GM12878 (cell line): Measurements from ENCODE around the gene REV3L.
"Not testable (repeated sequence)": the region's sequence is repeated elsewhere in the genome, so short reads cannot be mapped to it uniquely, and the experiment has no call there.

Experiments used
- CTCF ChIP-seq, 3 experiments: IDR thresholded peaks in 2 of 3; conservative IDR thresholded peaks in 1 of 3; 2 replicates each; pipeline ENCODE4 v1.5.1; 2011; ENCODE audit warnings: low read depth in 3 of 3, low read length in 3 of 3, mild to moderate bottlenecking in 3 of 3, control low read depth in 2 of 3, moderate library complexity in 2 of 3, inconsistent platforms in 1 of 3, mixed read lengths in 1 of 3; ENCODE audit not compliant: control insufficient read depth in 2 of 3, insufficient read depth in 1 of 3; ENCODE audit errors: extremely low read depth in 1 of 3
- IKZF2 ChIP-seq, 2 experiments: fragments of 450-650 bp; IDR thresholded peaks; 2 replicates each; pipeline ENCODE4 v1.6.1; 2017; ENCODE audit warnings: mild to moderate bottlenecking in 2 of 2, moderate library complexity in 2 of 2
- POLR2A ChIP-seq: IDR thresholded peaks from 2 replicates; pipeline ENCODE4 v1.6.1; 2011; ENCODE audit warnings: low read depth, mild to moderate bottlenecking, low read length

- TF ChIP-seq POLR2A; CTCF (IDR thresholded peaks at IDR 0.05 in 2 of 3, conservative IDR thresholded peaks at IDR 0.05 in 1 of 3; ENCODE audit: control insufficient read depth in 2 of 3, extremely low read depth in 1 of 3, insufficient read depth in 1 of 3, low read depth in 3 of 3, low read length in 3 of 3): not testable (repeated sequence)
- 0 out of 4 replicates have a peak, but pooled peaks of 1 of the 2 experiments have one; percentile 20 for TF ChIP-seq IKZF2 (IDR thresholded peaks at IDR 0.05)
Observed at GRCh38 chr6:111290689-111291335, 192.2 kb downstream of the REV3L start.
